IMR-90 (cell line): ENCODE data around the gene RHBDL3. TPM values are rescaled to one million over a fixed set of nuclear protein-coding genes. Genes with fewer than 3 reads are reported as not detected.

ENCODE experiments used
- ATAC-seq: fragments of 200-7000 bp; cut with Tn5 transposase; 2 replicates; pipeline ENCODE4 v1.9.1; 2020; ENCODE audit warnings: low read depth, mild to moderate bottlenecking, moderate library complexity
- BruUV-seq: library from RNA; stranded (reverse); fragments of 400-500 nt; replicated peaks from 2 replicates; lab custom pipeline; 2021; lab: Mats Ljungman, UMichigan
- CTCF ChIA-PET: fragments of 300-600 bp; formaldehyde crosslinking; extraction: SDS; loops from one replicate; lab custom pipeline; 2021; ENCODE audit warnings: antibody characterized with exemption; lab: Yijun Ruan, JAX
- POLR2A ChIA-PET: fragments of 300-600 bp; sonication (Branson Sonifier 250); formaldehyde crosslinking; loops from one replicate; lab custom pipeline; 2022; ENCODE audit warnings: antibody characterized with exemption; ENCODE audit not compliant: unreplicated experiment; lab: Charles Lee
- DNase-seq: peaks from one replicate; pipeline ENCODE4 v3.0.0; 2013
- H2AFZ ChIP-seq: replicated peaks from 2 replicates; pipeline ENCODE3; 2013; ENCODE audit warnings: low read length, mild to moderate bottlenecking; ENCODE audit not compliant: poor library complexity
- H2AK5ac ChIP-seq: 2 replicates; pipeline ENCODE4 v1.6.1; 2013; ENCODE audit warnings: low read depth, low read length, inconsistent platforms
- H2AK9ac ChIP-seq: replicated peaks from 2 replicates; pipeline ENCODE3; 2013; ENCODE audit warnings: mild to moderate bottlenecking, low read depth, low read length, moderate library complexity; ENCODE audit not compliant: poor library complexity
- H2BK120ac ChIP-seq: 2 replicates; pipeline ENCODE4 v1.6.1; 2013; ENCODE audit warnings: low read depth, low read length, inconsistent platforms
- H2BK15ac ChIP-seq: 3 replicates; pipeline ENCODE4 v1.6.1; 2013; ENCODE audit warnings: low read depth, low read length, inconsistent platforms
- H2BK20ac ChIP-seq: 2 replicates; pipeline ENCODE4 v1.6.1; 2013; ENCODE audit warnings: low read depth, mild to moderate bottlenecking, inconsistent platforms, low read length, moderate library complexity
- H2BK5ac ChIP-seq: 2 replicates; pipeline ENCODE4 v1.6.1; 2013; ENCODE audit warnings: mild to moderate bottlenecking, low read depth, low read length, inconsistent platforms; ENCODE audit not compliant: poor library complexity, severe bottlenecking
- H3K14ac ChIP-seq: replicated peaks from 2 replicates; pipeline ENCODE4 v1.6.1; 2013; ENCODE audit warnings: low read depth, low read length, inconsistent platforms
- H3K18ac ChIP-seq: 2 replicates; pipeline ENCODE4 v1.6.1; 2013; ENCODE audit warnings: low read depth, low read length, control low read depth
- H3K23ac ChIP-seq: 2 replicates; pipeline ENCODE4 v1.6.1; 2013; ENCODE audit warnings: low read depth, low read length, inconsistent platforms
- H3K27ac ChIP-seq: 2 replicates; pipeline ENCODE4 v1.5.1; 2013; ENCODE audit warnings: mild to moderate bottlenecking, control low read depth, low read length; ENCODE audit not compliant: insufficient read depth
- H3K27me3 ChIP-seq: 2 replicates; pipeline ENCODE4 v1.6.1; 2013; ENCODE audit warnings: low read length; ENCODE audit not compliant: control insufficient read depth, insufficient read depth
- H3K36me3 ChIP-seq: 2 replicates; pipeline ENCODE4 v1.6.1; 2013; ENCODE audit warnings: low read length, mixed read lengths; ENCODE audit not compliant: control insufficient read depth, insufficient read depth
- H3K4ac ChIP-seq: 2 replicates; pipeline ENCODE4 v1.6.1; 2013; ENCODE audit warnings: low read depth, low read length, inconsistent platforms
- H3K4me1 ChIP-seq: 2 replicates; pipeline ENCODE4 v1.6.1; 2013; ENCODE audit warnings: low read length, mixed read lengths; ENCODE audit not compliant: control insufficient read depth, insufficient read depth
- H3K4me2 ChIP-seq: 2 replicates; pipeline ENCODE4 v1.6.1; 2013; ENCODE audit warnings: low read depth, mild to moderate bottlenecking, control low read depth, low read length, moderate library complexity
- H3K4me3 ChIP-seq: 2 replicates; pipeline ENCODE4 v1.5.1; 2013; ENCODE audit warnings: low read depth, mild to moderate bottlenecking, control low read depth, low read length, moderate library complexity; ENCODE audit not compliant: insufficient read depth
- H3K56ac ChIP-seq: 2 replicates; pipeline ENCODE4 v1.6.1; 2013; ENCODE audit warnings: low read length, inconsistent platforms; ENCODE audit not compliant: insufficient read depth; ENCODE audit errors: extremely low read depth
- H3K79me1 ChIP-seq, 2 experiments: 2 replicates each; pipeline ENCODE4 v1.6.1; 2013; ENCODE audit warnings: low read length in 2 of 2, inconsistent platforms in 1 of 2, low read depth in 1 of 2
- H3K9ac ChIP-seq: 2 replicates; pipeline ENCODE4 v1.6.1; 2013; ENCODE audit warnings: low read depth, low read length, control low read depth
- H3K9me1 ChIP-seq: 2 replicates; pipeline ENCODE4 v1.6.1; 2013; ENCODE audit warnings: low read length, inconsistent platforms; ENCODE audit not compliant: insufficient read depth
- H3K9me3 ChIP-seq: 2 replicates; pipeline ENCODE4 v1.6.1; 2013; ENCODE audit warnings: low read length; ENCODE audit not compliant: control insufficient read depth, insufficient read depth
- H4K20me1 ChIP-seq: 2 replicates; pipeline ENCODE4 v1.6.1; 2013; ENCODE audit warnings: low read length, inconsistent platforms; ENCODE audit not compliant: insufficient read depth
- H4K5ac ChIP-seq: 2 replicates; pipeline ENCODE4 v1.6.1; 2013; ENCODE audit warnings: mild to moderate bottlenecking, low read depth, low read length, control low read depth
- H4K8ac ChIP-seq, 2 experiments: 2 replicates each; pipeline ENCODE4 v1.6.1; 2013; ENCODE audit warnings: low read depth in 2 of 2, low read length in 2 of 2, control low read depth in 1 of 2, inconsistent platforms in 1 of 2
- H4K91ac ChIP-seq: 2 replicates; pipeline ENCODE4 v1.6.1; 2013; ENCODE audit warnings: low read depth, low read length, inconsistent platforms; ENCODE audit not compliant: insufficient read depth
- CEBPB ChIP-seq: IDR thresholded peaks from 2 replicates; pipeline ENCODE4 v1.6.1; 2012; ENCODE audit warnings: low read depth, low read length, improper control_type of control experiment
- CTCF ChIP-seq: conservative IDR thresholded peaks from 2 replicates; pipeline ENCODE4 v1.5.1; 2012; ENCODE audit warnings: mild to moderate bottlenecking, low read depth, low read length, improper control_type of control experiment
- ELK1 ChIP-seq: fragments of 150-350 bp; IDR thresholded peaks from 2 replicates; pipeline ENCODE4 v1.6.1; 2016; ENCODE audit warnings: low read depth, mild to moderate bottlenecking, low read length, moderate library complexity, borderline replicate concordance
- NFE2L2 ChIP-seq: fragments of 150-350 bp; IDR thresholded peaks from 2 replicates; pipeline ENCODE4 v1.6.1; 2016; ENCODE audit warnings: low read depth, mild to moderate bottlenecking, low read length
- POLR2A ChIP-seq: IDR thresholded peaks from 2 replicates; pipeline ENCODE4 v1.6.1; 2012; ENCODE audit warnings: mild to moderate bottlenecking, low read depth, low read length
- RAD21 ChIP-seq: IDR thresholded peaks from 2 replicates; pipeline ENCODE4 v1.6.1; 2012; ENCODE audit warnings: low read length, improper control_type of control experiment
- SMC3 ChIP-seq: fragments of 150-350 bp; IDR thresholded peaks from 2 replicates; pipeline ENCODE4 v1.6.1; 2016; ENCODE audit warnings: low read depth, mild to moderate bottlenecking, antibody characterized with exemption, low read length, moderate library complexity
- WGBS, 2 experiments: methylation state at CpG; one replicate each; pipeline versions ENCODE4 v1.1.5 to v1.1.7; 2013; ENCODE audit warnings: missing lambda C conversion rate in 2 of 2; ENCODE audit not compliant: insufficient read length in 1 of 2; ENCODE audit errors: extremely low coverage in 2 of 2; 5-methylcytosine and 5-hydroxymethylcytosine counted together
- dilution Hi-C: fragments of 300-500 bp; cut with HindIII; formaldehyde crosslinking; loops from one replicate; pipeline ENCODE4 v1.14.3; 2018; ENCODE audit warnings: low sequenced_read_pairs; ENCODE audit not compliant: unreplicated experiment
- in situ Hi-C: fragments of 300-500 bp; cut with MboI; formaldehyde crosslinking; loops from 3 replicates; pipeline ENCODE4 v1.14.3; 2019; ENCODE audit warnings: low sequenced_read_pairs, inconsistent platforms, mixed read lengths
- intact Hi-C: fragments of 100-400 bp; cut with micrococcal nuclease; formaldehyde crosslinking; loops from 2 replicates; pipeline ENCODE4 v1.10.0; 2022
- polyA plus RNA-seq, 3 experiments: library from polyadenylated mRNA; depleted of rRNA; stranded (reverse); fragments of >200 nt; gene quantifications; 2 replicates each; pipeline ENCODE4 v1.2.3, GENCODE V29; 2012; ENCODE audit warnings: low replicate concordance in 1 of 3
- total RNA-seq: library from RNA; depleted of rRNA; stranded (reverse); fragments of >200 nt; gene quantifications from 2 replicates; pipeline ENCODE4 v1.2.3, GENCODE V29; 2012

Gene RHBDL3
- total and polyA plus RNA-seq, 2 of the 4 experiments (the other 2 are of a cell fraction): 0.09 to 0.18 TPM

- ChIA-PET CTCF (interaction anchor here (1.1 to 1.6 kb wide), 4 partner anchors 13 to 80 kb away, joined by 3 to 6 read pairs (median 3); no protein-coding TSS in a partner anchor), POLR2A (no interaction called here)
- Histone ChIP-seq H3K4me1 (no peaks in the 10 kb centered on the region), H3K9me1 (no peaks in the 10 kb centered on the region), H2BK15ac (no peak overlapping the region), H3K4me2 (no peak overlapping the region), H2AFZ (no peak overlapping the region), H3K4me3 (no peak overlapping the region), H3K14ac (no peak overlapping the region), H2BK5ac (no peak overlapping the region), H3K36me3 (no peaks in the 10 kb centered on the region), H3K79me1 (no peaks in the 10 kb centered on the region), H3K18ac (no peak overlapping the region), H4K5ac (no peak overlapping the region), H3K9me3 (no peaks in the 10 kb centered on the region), H4K91ac (no peak overlapping the region), H3K9ac (no peak overlapping the region), H2AK9ac (no peak overlapping the region), H2AK5ac (no peak overlapping the region), H3K27me3 (peaks cover 19% of the 10 kb centered on the region), H4K20me1 (no peaks in the 10 kb centered on the region), H3K27ac (no peak overlapping the region), H2BK20ac (no peak overlapping the region), H3K23ac (no peak overlapping the region), H2BK120ac (no peak overlapping the region), H4K8ac (no peak overlapping the region), H3K4ac (no peak overlapping the region), H3K56ac (no peak overlapping the region)
- BruUV-seq: no TSS peak
- ATAC-seq (peak; percentile 99), DNase-seq (peak; percentile 41)
- no CpG with 5 or more reads among the region's 5 CpGs for WGBS, 2 experiments
- dilution Hi-C loops: no loop called here
- TF ChIP-seq NFE2L2: no peak
- TF ChIP-seq CEBPB: no peak
- TF ChIP-seq RAD21: peak; percentile 91
- TF ChIP-seq CTCF: peak; percentile 96
- no peak for TF ChIP-seq POLR2A
- peak; percentile 85 for TF ChIP-seq SMC3
- no peak for TF ChIP-seq ELK1
- in situ Hi-C loops: no loop called here
- intact Hi-C loops: loop anchor here (1.0 to 5.0 kb wide), 2 partner anchors 66 to 312 kb away; partner anchors contain the start of gene LRRC37B
Observed at GRCh38 chr17:32319548-32319905, 53.9 kb downstream of the RHBDL3 start.
